Measurements from ENCODE around the gene CDC5L. TPM values are rescaled to one million over a fixed set of nuclear protein-coding genes. Genes with fewer than 3 reads are reported as not detected.
A peak's percentile ranks its signal among the peaks of the same experiment; 100 is the strongest.

Gene CDC5L
- total and polyA plus RNA-seq, 4 experiments from 2014 or later = 9.8 to 22.4 (median 19.3) TPM

- Mint-ChIP-seq H3K9me3 (no peaks in the 10 kb centered on the region), H3K4me1 (peaks cover 31 to 43% (median 38%) of the 10 kb centered on the region in 4 donors), H3K4me3 (peak overlapping the region; percentile 93 to 99 (median 97)), H3K36me3 (peaks cover 21 to 45% of the 10 kb centered on the region in 2 donors), H3K27ac (peak overlapping the region in 6 of 7 donors; percentile 53 to 99 (median 96)), H3K27me3 (no peaks in the 10 kb centered on the region)
- CTCF ChIA-PET (ENCODE audit: partially characterized antibody) = interaction anchor here (0.6 kb wide), 1 partner anchor 290 kb away, joined by 3 read pairs; no protein-coding TSS in a partner anchor
- intact Hi-C loops (cut with micrococcal nuclease) = no loop called here
- Histone ChIP-seq H3K36me3 (ENCODE audit: insufficient read depth, low read length) (peaks cover 18% of the 10 kb centered on the region), H3K9me3 (ENCODE audit: control insufficient read depth in 1 of 2, low read length in 2 of 2) (no peaks in the 10 kb centered on the region), H3K4me1 (ENCODE audit: insufficient read depth, low read length) (peaks cover 30% of the 10 kb centered on the region), H3K4me3 (ENCODE audit: low read length in 2 of 2) (peak overlapping the region; percentile 44 to 93), H3K27ac (ENCODE audit: low read depth, low read length) (peak overlapping the region; percentile 49), H3K27me3 (ENCODE audit: insufficient read depth, low read length) (no peaks in the 10 kb centered on the region)
- POLR2A ChIA-PET (ENCODE audit: partially characterized antibody) = interaction anchor here (2.2 kb wide), 1 partner anchor 15 kb away, joined by 5 read pairs; no protein-coding TSS in a partner anchor
- DNase-seq = no peak
Measured at GRCh38 chr6:44388887-44389286, 1.4 kb downstream of the CDC5L start.

GRCh38 chr6:44390158-44390683 lies 2.7 kb downstream of the CDC5L start:
- POLR2A ChIA-PET (ENCODE audit: partially characterized antibody) = no interaction called here
- Histone ChIP-seq H3K36me3 (ENCODE audit: insufficient read depth, low read length) (peaks cover 28% of the 10 kb centered on the region), H3K27me3 (ENCODE audit: insufficient read depth, low read length) (no peaks in the 10 kb centered on the region), H3K9me3 (ENCODE audit: control insufficient read depth in 1 of 2, low read length in 2 of 2) (no peaks in the 10 kb centered on the region), H3K4me1 (ENCODE audit: insufficient read depth, low read length) (peaks cover 30% of the 10 kb centered on the region), H3K27ac (ENCODE audit: low read depth, low read length) (no peak overlapping the region), H3K4me3 (ENCODE audit: low read length in 2 of 2) (no peak overlapping the region)
- Mint-ChIP-seq H3K4me1 (peaks cover 35 to 47% (median 44%) of the 10 kb centered on the region in 4 donors), H3K27ac (peak overlapping the region in 2 of 7 donors; percentile 25 to 37), H3K4me3 (peak overlapping the region in 5 of 8 donors; percentile 51 to 99 (median 98)), H3K36me3 (peaks cover 32 to 56% of the 10 kb centered on the region in 2 donors), H3K27me3 (no peaks in the 10 kb centered on the region), H3K9me3 (no peaks in the 10 kb centered on the region)
- DNase-seq = no peak
- CTCF ChIA-PET (ENCODE audit: partially characterized antibody) = no interaction called here
- intact Hi-C loops (cut with micrococcal nuclease) = no loop called here

GRCh38 chr6:44395501-44395900 lies 8.0 kb downstream of the CDC5L start:
- H3K36me3 ChIP-seq (ENCODE audit: insufficient read depth, low read length) = peaks cover 57% of the 10 kb centered on the region
- H3K9me3 Mint-ChIP-seq = no peaks in the 10 kb centered on the region
- ChIA-PET POLR2A (ENCODE audit: partially characterized antibody) (no interaction called here), CTCF (ENCODE audit: partially characterized antibody) (no interaction called here)
- H3K27ac Mint-ChIP-seq = peak overlapping the region in 2 of 7 donors; percentile 43 to 58
- peaks cover 18 to 42% (median 28%) of the 10 kb centered on the region in 4 donors for H3K4me1 Mint-ChIP-seq
- peaks cover 67 to 84% of the 10 kb centered on the region in 2 donors for H3K36me3 Mint-ChIP-seq
- no peak overlapping the region for H3K27ac ChIP-seq (ENCODE audit: low read depth, low read length)
- no peaks in the 10 kb centered on the region for H3K9me3 ChIP-seq (ENCODE audit: control insufficient read depth in 1 of 2, low read length in 2 of 2)
- H3K4me3 Mint-ChIP-seq = no peak overlapping the region
- H3K4me1 ChIP-seq (ENCODE audit: insufficient read depth, low read length) = peaks cover 9% of the 10 kb centered on the region
- no peak overlapping the region for H3K4me3 ChIP-seq (ENCODE audit: low read length in 2 of 2)
- no peak for DNase-seq
- no peaks in the 10 kb centered on the region for H3K27me3 ChIP-seq (ENCODE audit: insufficient read depth, low read length)
- intact Hi-C loops (cut with micrococcal nuclease) = no loop called here
- no peaks in the 10 kb centered on the region for H3K27me3 Mint-ChIP-seq

GRCh38 chr6:44396968-44397367 lies 9.5 kb downstream of the CDC5L start:
- ChIA-PET CTCF (ENCODE audit: partially characterized antibody) (interaction anchor here (1.0 kb wide), 2 partner anchors 13 to 59 kb away, joined by 3 read pairs; no protein-coding TSS in a partner anchor), POLR2A (ENCODE audit: partially characterized antibody) (no interaction called here)
- Mint-ChIP-seq H3K4me3 (no peak overlapping the region), H3K9me3 (no peaks in the 10 kb centered on the region), H3K4me1 (peaks cover 18 to 39% (median 32%) of the 10 kb centered on the region in 4 donors), H3K27ac (no peak overlapping the region), H3K36me3 (peaks cover 76 to 87% of the 10 kb centered on the region in 2 donors), H3K27me3 (no peaks in the 10 kb centered on the region)
- H3K27ac ChIP-seq (ENCODE audit: low read depth, low read length) = no peak overlapping the region
- H3K9me3 ChIP-seq (ENCODE audit: control insufficient read depth in 1 of 2, low read length in 2 of 2) = no peaks in the 10 kb centered on the region
- peaks cover 9% of the 10 kb centered on the region for H3K4me1 ChIP-seq (ENCODE audit: insufficient read depth, low read length)
- intact Hi-C loops (cut with micrococcal nuclease) = no loop called here
- no peak for DNase-seq
- H3K4me3 ChIP-seq (ENCODE audit: low read length in 2 of 2) = no peak overlapping the region
- peaks cover 64% of the 10 kb centered on the region for H3K36me3 ChIP-seq (ENCODE audit: insufficient read depth, low read length)
- H3K27me3 ChIP-seq (ENCODE audit: insufficient read depth, low read length) = no peaks in the 10 kb centered on the region

GRCh38 chr6:44397424-44398164 lies 10.1 kb downstream of the CDC5L start:
- ChIA-PET CTCF (ENCODE audit: partially characterized antibody) (interaction anchor here (1.0 kb wide), 2 partner anchors 13 to 60 kb away, joined by 3 read pairs; no protein-coding TSS in a partner anchor), POLR2A (ENCODE audit: partially characterized antibody) (no interaction called here)
- Histone ChIP-seq H3K4me1 (ENCODE audit: insufficient read depth, low read length) (peaks cover 9% of the 10 kb centered on the region), H3K27ac (ENCODE audit: low read depth, low read length) (no peak overlapping the region), H3K36me3 (ENCODE audit: insufficient read depth, low read length) (peaks cover 58% of the 10 kb centered on the region), H3K9me3 (ENCODE audit: control insufficient read depth in 1 of 2, low read length in 2 of 2) (no peaks in the 10 kb centered on the region), H3K27me3 (ENCODE audit: insufficient read depth, low read length) (no peaks in the 10 kb centered on the region), H3K4me3 (ENCODE audit: low read length in 2 of 2) (no peak overlapping the region)
- intact Hi-C loops (cut with micrococcal nuclease) = no loop called here
- no peaks in the 10 kb centered on the region for H3K9me3 Mint-ChIP-seq
- DNase-seq = no peak
- peak overlapping the region in 1 of 7 donors; percentile 48 for H3K27ac Mint-ChIP-seq
- no peaks in the 10 kb centered on the region for H3K27me3 Mint-ChIP-seq
- H3K4me3 Mint-ChIP-seq = peak overlapping the region in 1 of 8 donors; percentile 52
- peaks cover 20 to 42% (median 35%) of the 10 kb centered on the region in 4 donors for H3K4me1 Mint-ChIP-seq
- peaks cover 78 to 85% of the 10 kb centered on the region in 2 donors for H3K36me3 Mint-ChIP-seq

- no peaks in the 10 kb centered on the region for H3K9me3 ChIP-seq (ENCODE audit: control insufficient read depth in 1 of 2, low read length in 2 of 2)
- intact Hi-C loops (cut with micrococcal nuclease) = no loop called here
- no peak for DNase-seq
- no peaks in the 10 kb centered on the region for H3K27me3 ChIP-seq (ENCODE audit: insufficient read depth, low read length)
- H3K4me3 ChIP-seq (ENCODE audit: low read length in 2 of 2) = no peak overlapping the region
- H3K27ac ChIP-seq (ENCODE audit: low read depth, low read length) = no peak overlapping the region
- H3K9me3 Mint-ChIP-seq = no peaks in the 10 kb centered on the region
- H3K36me3 Mint-ChIP-seq = peaks cover 70 to 77% of the 10 kb centered on the region in 2 donors
- CTCF ChIA-PET (ENCODE audit: partially characterized antibody) = no interaction called here
- H3K4me3 Mint-ChIP-seq = peak overlapping the region in 3 of 8 donors; percentile 27 to 55 (median 52)
- peaks cover 53% of the 10 kb centered on the region for H3K36me3 ChIP-seq (ENCODE audit: insufficient read depth, low read length)
- peaks cover 9% of the 10 kb centered on the region for H3K4me1 ChIP-seq (ENCODE audit: insufficient read depth, low read length)
- H3K4me1 Mint-ChIP-seq = peaks cover 21 to 45% (median 33%) of the 10 kb centered on the region in 4 donors
- H3K27ac Mint-ChIP-seq = peak overlapping the region in 2 of 7 donors; percentile 65 to 75
- POLR2A ChIA-PET (ENCODE audit: partially characterized antibody) = no interaction called here
- no peaks in the 10 kb centered on the region for H3K27me3 Mint-ChIP-seq
Measured at GRCh38 chr6:44399991-44400390, 12.5 kb downstream of the CDC5L start.

GRCh38 chr6:44400572-44400971 lies 13.1 kb downstream of the CDC5L start:
- no peak overlapping the region for H3K4me3 ChIP-seq (ENCODE audit: low read length in 2 of 2)
- intact Hi-C loops (cut with micrococcal nuclease) = no loop called here
- no peak overlapping the region for H3K27ac ChIP-seq (ENCODE audit: low read depth, low read length)
- Mint-ChIP-seq H3K4me1 (peaks cover 23 to 43% (median 32%) of the 10 kb centered on the region in 4 donors), H3K36me3 (peaks cover 70 to 75% of the 10 kb centered on the region in 2 donors), H3K27ac (no peak overlapping the region), H3K4me3 (peak overlapping the region in 1 of 8 donors; percentile 22), H3K9me3 (no peaks in the 10 kb centered on the region), H3K27me3 (no peaks in the 10 kb centered on the region)
- peaks cover 47% of the 10 kb centered on the region for H3K36me3 ChIP-seq (ENCODE audit: insufficient read depth, low read length)
- no peaks in the 10 kb centered on the region for H3K27me3 ChIP-seq (ENCODE audit: insufficient read depth, low read length)
- H3K9me3 ChIP-seq (ENCODE audit: control insufficient read depth in 1 of 2, low read length in 2 of 2) = no peaks in the 10 kb centered on the region
- peaks cover 9% of the 10 kb centered on the region for H3K4me1 ChIP-seq (ENCODE audit: insufficient read depth, low read length)
- CTCF ChIA-PET (ENCODE audit: partially characterized antibody) = no interaction called here
- no peak for DNase-seq
- POLR2A ChIA-PET (ENCODE audit: partially characterized antibody) = no interaction called here

Data from CD4-positive, alpha-beta memory T cell (primary cell).